DMS53 treated with DMSO at 0.1 percent for 48 hours (cell line): ENCODE measurements around the gene OSM.
"Not testable (repeated sequence)": the region's sequence is repeated elsewhere in the genome, so short reads cannot be mapped to it uniquely, and the experiment has no call there.

Experiments
- DNase-seq: peaks from one replicate; lab custom pipeline; 2025; ENCODE audit not compliant: unreplicated experiment; lab: John Stamatoyannopoulos, UW

OSM gene

GRCh38 chr22:30245985-30246813 lies 20.5 kb downstream of the OSM start, which contains the start of gene LIF:
Gene LIF (minus strand): TSS chr22:30246759. CDS start chr22:30246695, 64 bp downstream.
- no peak for DNase-seq

- DNase-seq, result no peak
Observed at GRCh38 chr22:30245181-30245984, 21.3 kb downstream of the OSM start.

- no peak for DNase-seq
Observed at GRCh38 chr22:30244641-30245040, 22.0 kb downstream of the OSM start.

- no peak for DNase-seq
Observed at GRCh38 chr22:30244066-30244465, 22.6 kb downstream of the OSM start.

GRCh38 chr22:30243661-30244060 lies 23.0 kb downstream of the OSM start:
- DNase-seq, result no peak

- DNase-seq, result no peak
Observed at GRCh38 chr22:30241576-30242371, 24.9 kb downstream of the OSM start.

- no peak for DNase-seq
Observed at GRCh38 chr22:30240541-30241417, 25.9 kb downstream of the OSM start.

- DNase-seq, result no peak
Observed at GRCh38 chr22:30239488-30240405, 26.9 kb downstream of the OSM start.

GRCh38 chr22:30238661-30239487 lies 27.8 kb downstream of the OSM start:
- no peak for DNase-seq

GRCh38 chr22:30238136-30238535 lies 28.5 kb downstream of the OSM start:
- no peak for DNase-seq

GRCh38 chr22:30236875-30237274 lies 29.8 kb downstream of the OSM start:
- no peak for DNase-seq

- no peak for DNase-seq
Observed at GRCh38 chr22:30235687-30236170, 30.9 kb downstream of the OSM start.

GRCh38 chr22:30234786-30235470 lies 31.7 kb downstream of the OSM start:
- no peak for DNase-seq

- not testable (repeated sequence) for DNase-seq
Observed at GRCh38 chr22:30234325-30234724, 32.3 kb downstream of the OSM start.

- DNase-seq, result no peak
Observed at GRCh38 chr22:30233582-30233981, 33.1 kb downstream of the OSM start.

- DNase-seq, result no peak
Observed at GRCh38 chr22:30232716-30233218, 33.9 kb downstream of the OSM start.

GRCh38 chr22:30230787-30231461 lies 35.7 kb downstream of the OSM start:
- DNase-seq, result no peak
